Mucosa of descending colon (tissue), 3 donors: ENCODE data around the gene MNAT1. TPM values are rescaled to one million over a fixed set of nuclear protein-coding genes. Genes with fewer than 3 reads are reported as not detected.

ENCODE experiments used
- ATAC-seq: fragments of 200-7000 bp; cut with Tn5 transposase; one replicate; pipeline ENCODE4 v1.9.1; 2020; ENCODE audit warnings: mild to moderate bottlenecking, moderate library complexity
- DNase-seq, 3 donors: peaks; one replicate each; pipeline ENCODE4 v3.0.0-alpha.2; 2020
- H3K36me3 ChIP-seq: fragments of 200-600 bp; one replicate; pipeline ENCODE4 v1.8.0; 2021; ENCODE audit warnings: low read depth, mild to moderate bottlenecking
- H3K4me1 ChIP-seq: fragments of 200-600 bp; one replicate; pipeline ENCODE4 v1.8.0; 2021; ENCODE audit warnings: low read depth, mild to moderate bottlenecking
- H3K4me3 ChIP-seq: fragments of 200-600 bp; one replicate; pipeline ENCODE4 v1.8.0; 2021; ENCODE audit warnings: mild to moderate bottlenecking
- H3K9me3 ChIP-seq: fragments of 200-600 bp; one replicate; pipeline ENCODE4 v1.8.0; 2021; ENCODE audit warnings: mild to moderate bottlenecking
- CTCF ChIP-seq: fragments of 200-600 bp; IDR thresholded peaks from one replicate; pipeline ENCODE4 v1.8.0; 2022; ENCODE audit warnings: antibody characterized with exemption, mild to moderate bottlenecking
- intact Hi-C, 2 donors: fragments of 100-400 bp; cut with DNase I in 1 of 2; cut with micrococcal nuclease in 1 of 2; formaldehyde crosslinking; loops; one replicate each; pipeline versions ENCODE4 v1.11.0 to v1.11.1; 2022; cut with DNase I, micrococcal nuclease
- total RNA-seq, 3 donors: library from RNA; stranded (reverse); fragmentation: NEBNext Ultra II Directional in 2 of 3; extraction: Animal tissue kit (Norgen Biotek cat#: 25700) in 2 of 3; gene quantifications; one replicate each; pipeline versions ENCODE4 v1.2.1 to v1.2.4, GENCODE V29; 2021 to 2023
- donor health status: DM: no; HTN: no; CAD: no; lungs with moderate emphysema.
- donor health status: DM: no; HTN: no; CAD: no.
- donor health status: DM: no; HTN: yes; CAD: no.

Gene MNAT1
- total RNA-seq, 3 donors from 2014 or later = 13.4 to 19.8 (median 14.3) TPM

GRCh38 chr14:60970146-60970545 is 235.6 kb downstream of the MNAT1 start:
- Histone ChIP-seq H3K9me3 (no peaks in the 10 kb centered on the region), H3K36me3 (no peaks in the 10 kb centered on the region), H3K4me1 (no peaks in the 10 kb centered on the region), H3K4me3 (no peak overlapping the region)
- intact Hi-C loops = no loop called here
- TF ChIP-seq CTCF = no peak
- DNase-seq = no peak
- ATAC-seq = no peak

GRCh38 chr14:60971271-60971670 is 236.7 kb downstream of the MNAT1 start:
- Histone ChIP-seq H3K9me3 (no peaks in the 10 kb centered on the region), H3K4me1 (no peaks in the 10 kb centered on the region), H3K4me3 (no peak overlapping the region), H3K36me3 (no peaks in the 10 kb centered on the region)
- DNase-seq (no peak), ATAC-seq (no peak)
- intact Hi-C loops = no loop called here
- no peak for TF ChIP-seq CTCF

GRCh38 chr14:60972295-60972694 is 237.7 kb downstream of the MNAT1 start:
- Histone ChIP-seq H3K4me1 (no peaks in the 10 kb centered on the region), H3K36me3 (no peaks in the 10 kb centered on the region), H3K4me3 (no peak overlapping the region), H3K9me3 (no peaks in the 10 kb centered on the region)
- TF ChIP-seq CTCF = no peak
- intact Hi-C loops = no loop called here
- no peak for ATAC-seq
- DNase-seq = no peak

- TF ChIP-seq CTCF = no peak
- DNase-seq = no peak
- Histone ChIP-seq H3K36me3 (no peaks in the 10 kb centered on the region), H3K4me3 (no peak overlapping the region), H3K9me3 (no peaks in the 10 kb centered on the region), H3K4me1 (no peaks in the 10 kb centered on the region)
- no peak for ATAC-seq
- intact Hi-C loops = no loop called here
Observed at GRCh38 chr14:60973070-60973469, 238.5 kb downstream of the MNAT1 start.

- DNase-seq (no peak), ATAC-seq (no peak)
- intact Hi-C loops = no loop called here
- Histone ChIP-seq H3K4me1 (no peaks in the 10 kb centered on the region), H3K36me3 (no peaks in the 10 kb centered on the region), H3K4me3 (no peak overlapping the region), H3K9me3 (no peaks in the 10 kb centered on the region)
- no peak for TF ChIP-seq CTCF
Observed at GRCh38 chr14:60974090-60974651, 239.6 kb downstream of the MNAT1 start.

GRCh38 chr14:60975551-60975950 is 241.0 kb downstream of the MNAT1 start:
- Histone ChIP-seq H3K36me3 (no peaks in the 10 kb centered on the region), H3K4me3 (no peak overlapping the region), H3K9me3 (no peaks in the 10 kb centered on the region), H3K4me1 (peaks cover 7% of the 10 kb centered on the region)
- DNase-seq (no peak), ATAC-seq (no peak)
- intact Hi-C loops = loop anchor here in 1 of 2 donors (5.0 kb wide), 1 partner anchor 228 kb away; no protein-coding TSS in a partner anchor
- no peak for TF ChIP-seq CTCF
